Spinal cord (tissue), 10 donors: Measurements from ENCODE around the gene CPNE2. TPM values are rescaled to one million over a fixed set of nuclear protein-coding genes. Genes with fewer than 3 reads are reported as not detected.
"Not testable (repeated sequence)": the region's sequence is repeated elsewhere in the genome, so short reads cannot be mapped to it uniquely, and the experiment has no call there.

Experiments
- DNase-seq, 6 donors: peaks; one replicate each; pipeline versions ENCODE4 v3.0.0 to v3.0.0-alpha.2; 2013 to 2015; ENCODE audit warnings: low spot score in 6 of 6, low read depth in 4 of 6
- H3K27ac ChIP-seq: one replicate; pipeline ENCODE4 v1.5.1; 2013; ENCODE audit warnings: low read depth, low read length, control low read depth
- H3K27me3 ChIP-seq: one replicate; pipeline ENCODE4 v1.6.1; 2013; ENCODE audit warnings: low read length; ENCODE audit not compliant: control insufficient read depth, insufficient read depth
- H3K36me3 ChIP-seq: one replicate; pipeline ENCODE4 v1.6.1; 2013; ENCODE audit warnings: low read length; ENCODE audit not compliant: control insufficient read depth, insufficient read depth
- H3K4me1 ChIP-seq: one replicate; pipeline ENCODE4 v1.6.1; 2013; ENCODE audit warnings: low read length; ENCODE audit not compliant: control insufficient read depth, insufficient read depth
- H3K4me3 ChIP-seq: one replicate; pipeline ENCODE4 v1.5.1; 2013; ENCODE audit warnings: low read depth, low read length, control low read depth
- H3K9me3 ChIP-seq: one replicate; pipeline ENCODE4 v1.6.1; 2013; ENCODE audit warnings: low read length; ENCODE audit not compliant: control insufficient read depth, insufficient read depth
- WGBS: methylation state at CpG from one replicate; pipeline ENCODE4 v1.1.5; 2013; ENCODE audit warnings: missing lambda C conversion rate; ENCODE audit not compliant: insufficient coverage; 5-methylcytosine and 5-hydroxymethylcytosine counted together
- polyA plus RNA-seq, 2 donors: library from polyadenylated mRNA; unstranded; fragments of 120-200 nt; gene quantifications; one replicate each; pipeline ENCODE4 v1.2.1, GENCODE V29; 2013; ENCODE audit not compliant: insufficient read length in 2 of 2
- total RNA-seq, 2 donors: library from RNA; depleted of rRNA in 1 of 2; stranded (reverse); fragments of 120-200 nt in 1 of 2; fragments of >200 nt in 1 of 2; gene quantifications; one replicate each; pipeline versions ENCODE4 v1.2.3 to v1.2.4, GENCODE V29; 2013 to 2014
- donor health status: healthy.

The CPNE2 gene
- total and polyA plus RNA-seq, 4 donors: 56.4 to 197 (median 121) TPM

GRCh38 chr16:57185945-57186871 is 93.8 kb downstream of the CPNE2 start, which contains the start of the genes PSME3IP1 and RSPRY1:
TSS of gene PSME3IP1 (minus strand) at chr16:57186039. CDS start at chr16:57173854, 12,185 bp downstream.
TSS of gene RSPRY1 (plus strand) at chr16:57186329. CDS start at chr16:57204659, 18,330 bp downstream.
- peak within 1 kb of the TSS; percentile 99 for H3K27ac ChIP-seq
- peak; percentile 98 to 100 (median 99) for DNase-seq
- peak within 1 kb of the TSS; percentile 99 for H3K4me3 ChIP-seq
- peaks cover 10% of the 10 kb centered on the region for H3K36me3 ChIP-seq
- H3K9me3 ChIP-seq: no peaks in the 10 kb centered on the region
- H3K27me3 ChIP-seq: no peaks in the 10 kb centered on the region
- WGBS: under 1% methylated on average over 61 of the region's 64 CpGs
- H3K4me1 ChIP-seq: peaks cover 14% of the 10 kb centered on the region

- WGBS: 0% methylated on average over 17 of the region's 28 CpGs
- Histone ChIP-seq H3K27ac (peak overlapping the region; percentile 99), H3K9me3 (no peaks in the 10 kb centered on the region), H3K4me3 (peak overlapping the region; percentile 99), H3K4me1 (peaks cover 14% of the 10 kb centered on the region), H3K36me3 (peaks cover 10% of the 10 kb centered on the region), H3K27me3 (no peaks in the 10 kb centered on the region)
- DNase-seq: peak in 2 of 6 donors; percentile 59 to 67
Measured at GRCh38 chr16:57186872-57187854, 94.8 kb downstream of the CPNE2 start.

- H3K36me3 ChIP-seq, H3K9me3 ChIP-seq, DNase-seq, H3K27me3 ChIP-seq: not testable (repeated sequence)
- 88% methylated on average over 7 of the region's 18 CpGs for WGBS
- H3K4me1 ChIP-seq: peaks cover 14% of the 10 kb centered on the region
- peak overlapping the region; percentile 99 for H3K4me3 ChIP-seq
- peak overlapping the region; percentile 11 for H3K27ac ChIP-seq
Measured at GRCh38 chr16:57187902-57188710, 95.7 kb downstream of the CPNE2 start.

- Histone ChIP-seq H3K36me3 (peaks cover 10% of the 10 kb centered on the region), H3K27me3 (no peaks in the 10 kb centered on the region), H3K27ac (no peak overlapping the region), H3K9me3 (no peaks in the 10 kb centered on the region), H3K4me1 (peaks cover 14% of the 10 kb centered on the region), H3K4me3 (no peak overlapping the region)
- 96% methylated on average over 7 of the region's 9 CpGs for WGBS
- DNase-seq: no peak
Measured at GRCh38 chr16:57188711-57189002, 96.3 kb downstream of the CPNE2 start.

- not testable (repeated sequence) for H3K27ac ChIP-seq, H3K27me3 ChIP-seq, H3K36me3 ChIP-seq, H3K9me3 ChIP-seq, H3K4me3 ChIP-seq, DNase-seq
- H3K4me1 ChIP-seq: peaks cover 14% of the 10 kb centered on the region
- WGBS: no CpG with 5 or more reads among the region's 4 CpGs
Measured at GRCh38 chr16:57189527-57189926, 97.1 kb downstream of the CPNE2 start.

- no peak overlapping the region for H3K4me3 ChIP-seq
- H3K36me3 ChIP-seq: peaks cover 10% of the 10 kb centered on the region
- H3K4me1 ChIP-seq: peaks cover 11% of the 10 kb centered on the region
- H3K27ac ChIP-seq: no peak overlapping the region
- DNase-seq: no peak
- no CpG with 5 or more reads among the region's 2 CpGs for WGBS
- H3K27me3 ChIP-seq: no peaks in the 10 kb centered on the region
- H3K9me3 ChIP-seq: no peaks in the 10 kb centered on the region
Measured at GRCh38 chr16:57190136-57190535, 97.8 kb downstream of the CPNE2 start.

GRCh38 chr16:57191056-57191571 is 98.7 kb downstream of the CPNE2 start:
- H3K4me3 ChIP-seq: no peak overlapping the region
- DNase-seq: no peak
- no CpG with 5 or more reads among the region's 3 CpGs for WGBS
- peaks cover 10% of the 10 kb centered on the region for H3K36me3 ChIP-seq
- H3K27me3 ChIP-seq: no peaks in the 10 kb centered on the region
- H3K27ac ChIP-seq: no peak overlapping the region
- H3K9me3 ChIP-seq: no peaks in the 10 kb centered on the region
- peaks cover 11% of the 10 kb centered on the region for H3K4me1 ChIP-seq

- Histone ChIP-seq H3K27ac (no peak overlapping the region), H3K4me1 (peaks cover 9% of the 10 kb centered on the region)
Measured at GRCh38 chr16:57192146-57192545, 99.8 kb downstream of the CPNE2 start.

More at GRCh38 chr16:57192146-57192545, 99.8 kb downstream of the CPNE2 start:
- WGBS: no CpG with 5 or more reads among the region's 3 CpGs
- Histone ChIP-seq H3K9me3 (no peaks in the 10 kb centered on the region), H3K36me3 (peaks cover 6% of the 10 kb centered on the region), H3K27me3 (no peaks in the 10 kb centered on the region), H3K4me3 (no peak overlapping the region)
- no peak for DNase-seq
